Adrenal gland (tissue), 5 donors: Measurements from ENCODE around the gene ARHGEF38.

Experiments used
- CTCF ChIP-seq, 6 experiments: fragments of 450-650 bp in 4 of 6; fragments of 200-600 bp in 2 of 6; sonication (generic) in 1 of 6; IDR thresholded peaks; 1 replicate in 5 of 6; 2 replicates in 1 of 6; pipeline versions ENCODE4 v1.5.1 to v1.8.0; 2016 to 2021; ENCODE audit warnings: antibody characterized with exemption in 6 of 6, mild to moderate bottlenecking in 2 of 6, moderate library complexity in 1 of 6
- POLR2A ChIP-seq, 2 donors: fragments of 450-650 bp; IDR thresholded peaks; one replicate each; pipeline ENCODE4 v1.6.1; 2017; ENCODE audit warnings: antibody characterized with exemption in 2 of 2, mild to moderate bottlenecking in 2 of 2, moderate library complexity in 1 of 2
- donor health status: DM: no; HTN: no; CAD: no.

GRCh38 chr4:105587841-105588240, 35.4 kb downstream of the ARHGEF38 start:
- TF ChIP-seq CTCF (IDR thresholded peaks at IDR 0.05) (no peak), POLR2A (IDR thresholded peaks at IDR 0.05) (no peak)
